GM12874 (cell line): ENCODE data around the gene CYSTM1.

Experiments
- TF ChIP-seq, protein P1 (sequence below): IDR thresholded peaks from 2 replicates; pipeline ENCODE4 v1.5.1; 2011; ENCODE audit warnings: low read depth, mild to moderate bottlenecking, control low read depth, low read length, moderate library complexity; ENCODE audit not compliant: insufficient read depth

Gene CYSTM1

DNA sequence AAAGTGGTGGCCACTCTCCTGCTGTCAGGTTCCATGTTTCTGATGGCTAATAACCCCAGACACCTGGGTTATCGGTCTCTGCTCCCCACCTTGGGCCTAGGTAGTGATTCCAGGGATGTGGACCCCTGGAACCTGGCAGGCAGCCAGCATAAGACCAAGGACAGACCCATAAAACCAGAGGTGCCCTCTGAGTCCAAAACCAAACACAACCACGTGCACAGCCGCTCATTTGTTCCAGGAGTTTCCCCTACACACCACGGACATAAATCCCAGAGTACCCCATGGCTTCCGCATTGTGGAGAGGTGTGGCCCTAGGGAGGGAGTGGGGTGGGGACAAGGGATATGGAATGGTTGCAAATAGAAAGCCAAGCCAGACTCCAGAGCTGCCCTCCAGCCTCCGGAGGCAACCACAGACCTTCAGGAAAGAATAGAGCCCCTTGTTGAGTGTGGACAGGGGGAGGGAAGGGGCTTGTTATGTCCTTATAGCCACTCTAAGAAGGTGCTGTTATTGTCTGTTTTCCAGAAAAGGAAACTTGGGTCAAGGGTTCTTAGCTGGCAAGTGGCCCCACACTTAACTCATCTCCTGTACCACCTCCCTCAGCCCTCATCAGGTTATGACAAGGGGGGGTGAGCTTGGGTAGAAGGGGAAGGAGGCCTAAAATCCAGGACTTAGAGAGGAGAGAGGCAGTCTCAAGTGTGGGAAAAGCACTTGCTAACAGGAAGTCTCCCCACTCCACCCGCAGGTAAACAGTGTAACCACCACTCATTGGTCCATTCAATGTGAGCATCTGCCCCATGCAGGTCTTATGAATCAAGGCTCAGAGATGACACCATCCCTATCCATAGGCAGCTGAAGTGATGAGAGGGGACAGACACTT lies 23.6 kb upstream of the CYSTM1 start:
- TF ChIP-seq, protein P1, sequence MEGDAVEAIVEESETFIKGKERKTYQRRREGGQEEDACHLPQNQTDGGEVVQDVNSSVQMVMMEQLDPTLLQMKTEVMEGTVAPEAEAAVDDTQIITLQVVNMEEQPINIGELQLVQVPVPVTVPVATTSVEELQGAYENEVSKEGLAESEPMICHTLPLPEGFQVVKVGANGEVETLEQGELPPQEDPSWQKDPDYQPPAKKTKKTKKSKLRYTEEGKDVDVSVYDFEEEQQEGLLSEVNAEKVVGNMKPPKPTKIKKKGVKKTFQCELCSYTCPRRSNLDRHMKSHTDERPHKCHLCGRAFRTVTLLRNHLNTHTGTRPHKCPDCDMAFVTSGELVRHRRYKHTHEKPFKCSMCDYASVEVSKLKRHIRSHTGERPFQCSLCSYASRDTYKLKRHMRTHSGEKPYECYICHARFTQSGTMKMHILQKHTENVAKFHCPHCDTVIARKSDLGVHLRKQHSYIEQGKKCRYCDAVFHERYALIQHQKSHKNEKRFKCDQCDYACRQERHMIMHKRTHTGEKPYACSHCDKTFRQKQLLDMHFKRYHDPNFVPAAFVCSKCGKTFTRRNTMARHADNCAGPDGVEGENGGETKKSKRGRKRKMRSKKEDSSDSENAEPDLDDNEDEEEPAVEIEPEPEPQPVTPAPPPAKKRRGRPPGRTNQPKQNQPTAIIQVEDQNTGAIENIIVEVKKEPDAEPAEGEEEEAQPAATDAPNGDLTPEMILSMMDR: no peak

DNA sequence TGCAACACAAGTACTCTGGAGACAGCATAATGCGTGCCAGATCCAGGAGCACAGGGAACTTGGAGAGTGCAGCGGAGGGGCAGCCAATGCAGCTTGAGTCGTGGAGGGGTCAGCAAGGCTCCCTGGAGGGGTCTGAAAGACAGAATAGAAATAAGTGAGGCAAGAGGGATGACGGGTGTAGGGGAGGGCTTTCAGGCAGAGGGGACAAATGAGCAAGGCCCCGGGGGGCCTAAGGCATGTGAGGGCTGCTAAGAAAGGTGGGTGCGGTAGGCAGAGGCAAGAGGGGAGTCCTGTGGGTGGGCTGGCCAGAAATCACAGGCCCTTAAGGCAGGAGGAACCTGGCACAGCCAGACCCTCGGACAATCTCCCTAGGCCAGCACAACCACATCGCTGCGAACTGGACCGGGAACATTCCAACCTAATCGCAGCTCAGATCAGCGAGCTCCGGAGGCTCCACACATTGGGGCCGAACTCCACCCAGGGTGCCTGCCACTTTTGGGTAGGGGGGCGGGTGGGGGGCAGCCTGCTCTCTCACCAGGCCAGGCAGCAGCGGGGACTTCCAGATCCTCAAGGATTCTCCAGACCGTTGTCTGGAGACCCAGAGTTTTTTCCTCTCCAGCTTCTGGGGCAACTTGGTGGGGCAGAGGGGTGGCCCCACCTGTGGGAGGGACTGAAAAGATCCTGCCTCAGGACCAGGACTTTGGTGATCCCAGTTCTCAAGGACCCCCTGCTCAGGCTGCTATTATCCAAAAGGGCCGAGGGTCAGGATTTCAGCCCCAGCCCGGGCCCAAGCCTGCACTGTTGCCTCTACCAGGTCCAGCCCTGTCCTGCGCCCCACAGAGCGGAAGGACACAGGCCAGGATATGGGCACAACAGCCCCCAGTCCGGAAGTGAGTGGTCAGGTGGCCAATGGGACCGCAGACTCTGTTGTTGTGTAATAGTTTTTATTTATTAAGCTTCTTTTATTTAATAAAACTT lies 22.7 kb upstream of the CYSTM1 start:
- TF ChIP-seq, protein P1: no peak

- TF ChIP-seq, protein P1: no peak
Observed at GRCh38 chr5:140153255-140153654, 21.7 kb upstream of the CYSTM1 start.

- TF ChIP-seq, protein P1: no peak
Observed at GRCh38 chr5:140153905-140154304, 21.1 kb upstream of the CYSTM1 start.

GRCh38 chr5:140157032-140157781 lies 17.8 kb upstream of the CYSTM1 start:
- TF ChIP-seq, protein P1: peak; percentile 82

DNA sequence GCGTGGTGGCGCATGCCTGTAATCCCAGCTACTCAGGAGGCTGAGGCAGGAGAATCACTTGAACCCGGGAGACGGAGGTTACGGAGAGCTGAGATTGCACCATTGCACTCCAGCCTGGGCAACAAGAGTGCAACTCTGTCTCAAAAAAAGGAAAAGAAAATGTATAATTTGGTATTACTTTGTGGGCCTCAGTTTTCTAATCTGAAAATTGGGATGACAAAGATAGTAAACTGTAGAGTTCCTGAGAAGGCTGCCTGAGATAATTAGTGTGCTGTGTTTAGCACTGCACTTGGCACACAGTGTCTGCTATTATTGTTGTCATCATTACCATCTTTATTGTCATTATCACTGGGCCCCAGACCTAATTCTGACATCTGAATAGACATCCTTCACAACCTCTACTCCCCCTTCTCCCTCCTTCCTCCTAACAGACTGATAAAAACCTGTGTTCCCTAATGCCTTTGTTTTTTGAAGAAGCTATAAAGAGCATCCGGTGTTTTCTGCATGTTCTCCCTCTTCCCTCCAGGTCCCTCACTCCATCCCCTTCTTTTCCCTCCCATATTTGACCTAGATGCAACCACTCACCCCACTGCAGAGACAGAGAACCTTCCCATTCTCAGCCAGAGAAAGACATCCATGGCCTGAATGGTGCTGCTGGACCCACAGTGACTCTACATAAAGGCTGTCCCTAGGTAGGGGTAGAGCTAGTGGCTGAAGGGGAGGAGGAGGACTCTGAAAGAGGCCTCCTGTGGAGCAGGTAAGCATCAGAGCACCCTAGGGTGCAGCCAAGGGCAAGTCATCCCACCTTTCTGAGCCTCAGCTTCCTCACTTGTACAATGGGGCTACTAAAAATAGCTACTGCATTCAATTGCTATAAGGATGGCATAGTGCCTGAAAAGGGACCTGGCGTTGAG lies 15.7 kb upstream of the CYSTM1 start:
- TF ChIP-seq, protein P1: no peak
